Sigmoid colon (tissue), 4 donors: ENCODE results near the gene TENM4.

ENCODE experiments used
- CTCF ChIP-seq, 4 experiments: fragments of 450-650 bp in 3 of 4; fragments of 200-600 bp in 1 of 4; IDR thresholded peaks; one replicate each; pipeline ENCODE4 v1.5.1; 2016 to 2019; ENCODE audit warnings: antibody characterized with exemption in 4 of 4, mild to moderate bottlenecking in 3 of 4, moderate library complexity in 2 of 4
- EP300 ChIP-seq, 4 donors: sonication (generic); formaldehyde crosslinking; IDR thresholded peaks; one replicate each; pipeline ENCODE4 v1.6.1; 2017; ENCODE audit warnings: antibody characterized with exemption in 4 of 4
- POLR2A ChIP-seq, 2 donors: fragments of 450-650 bp; IDR thresholded peaks; one replicate each; pipeline ENCODE4 v1.6.1; 2016; ENCODE audit warnings: antibody characterized with exemption in 2 of 2, mild to moderate bottlenecking in 2 of 2, moderate library complexity in 2 of 2
- POLR2AphosphoS5 ChIP-seq, 4 donors: sonication (generic); formaldehyde crosslinking; IDR thresholded peaks; one replicate each; pipeline ENCODE4 v1.6.1; 2017; ENCODE audit warnings: antibody characterized with exemption in 4 of 4

DNA sequence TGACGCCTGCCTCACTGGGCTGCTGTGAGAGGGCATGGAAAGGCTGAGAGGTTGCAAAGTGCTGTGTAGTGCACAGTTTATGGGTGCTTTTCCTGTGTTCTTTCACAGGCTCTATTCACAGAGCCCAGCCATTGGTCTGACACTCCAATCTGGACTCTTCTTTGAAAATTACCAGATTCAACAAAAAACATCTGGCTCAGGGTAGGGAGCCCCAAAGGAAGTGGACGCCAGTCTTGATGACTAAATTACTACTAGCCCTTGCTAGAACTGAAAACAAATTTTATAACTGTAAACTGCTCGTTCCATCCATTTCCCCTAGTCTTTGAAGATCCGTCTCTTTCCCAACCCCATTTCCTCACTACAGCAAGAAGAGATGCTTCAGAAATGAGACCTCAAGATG is 178.6 kb downstream of the TENM4 start:
- TF ChIP-seq POLR2A (IDR thresholded peaks at IDR 0.05) (no peak), CTCF (IDR thresholded peaks at IDR 0.05) (no peak), POLR2AphosphoS5 (IDR thresholded peaks at IDR 0.05) (peak in 2 of 4 donors; percentile 18 to 45), EP300 (IDR thresholded peaks at IDR 0.05) (no peak)
